Mucosa of gallbladder (tissue), 1 donor: Measurements from ENCODE around the gene SLC22A23. TPM values are rescaled to one million over a fixed set of nuclear protein-coding genes. Genes with fewer than 3 reads are reported as not detected.
A peak's percentile ranks its signal among the peaks of the same experiment; 100 is the strongest.

ENCODE experiments used
- DNase-seq: peaks from one replicate; pipeline ENCODE4 v3.0.0-alpha.2; 2020; ENCODE audit warnings: low spot score
- total RNA-seq: library from RNA; stranded (reverse); gene quantifications from one replicate; pipeline ENCODE4 v1.2.1, GENCODE V29; 2021
- donor health status: DM: no; HTN: no; CAD: no.

Gene SLC22A23
- total RNA-seq, 1 donor from 2014 or later, result 46.0 TPM

DNA sequence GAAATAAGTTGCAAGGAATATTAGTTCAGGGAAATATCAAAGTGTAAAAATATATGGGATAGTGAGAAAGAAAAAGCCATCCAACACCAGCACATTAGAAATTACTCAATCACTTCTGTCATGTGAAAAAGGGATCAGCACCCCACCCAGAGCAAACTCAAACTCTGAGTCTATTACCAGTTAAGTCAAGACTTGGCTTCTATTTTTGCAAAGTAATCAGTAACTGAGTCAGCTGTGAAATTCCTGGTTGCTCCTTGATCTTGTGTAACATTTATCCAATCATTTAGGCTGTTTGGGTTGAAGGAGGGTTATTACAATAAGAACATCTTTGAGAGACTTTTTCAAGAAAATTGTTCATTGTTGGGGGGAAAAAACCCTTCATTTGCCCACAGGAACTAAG, 51.2 kb downstream of the SLC22A23 start:
- DNase-seq, result peak; percentile 68

DNA sequence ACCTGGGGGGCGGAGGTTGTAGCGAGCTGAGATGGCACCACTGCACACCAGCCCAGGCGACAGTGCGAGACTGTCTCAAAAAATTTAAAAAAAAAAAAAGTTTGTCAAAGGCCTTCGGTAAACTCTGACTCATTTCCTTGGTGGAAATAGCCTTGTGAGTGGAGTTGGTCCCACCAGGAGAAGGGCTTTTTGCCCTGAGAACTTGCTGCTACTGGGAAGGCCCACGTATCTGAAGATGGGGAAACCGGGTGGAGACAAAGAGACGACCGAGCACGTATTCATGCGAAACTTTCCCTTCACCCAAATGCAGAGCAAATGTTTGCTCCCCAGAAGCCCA, 51.7 kb downstream of the SLC22A23 start:
- DNase-seq, result no peak

DNA sequence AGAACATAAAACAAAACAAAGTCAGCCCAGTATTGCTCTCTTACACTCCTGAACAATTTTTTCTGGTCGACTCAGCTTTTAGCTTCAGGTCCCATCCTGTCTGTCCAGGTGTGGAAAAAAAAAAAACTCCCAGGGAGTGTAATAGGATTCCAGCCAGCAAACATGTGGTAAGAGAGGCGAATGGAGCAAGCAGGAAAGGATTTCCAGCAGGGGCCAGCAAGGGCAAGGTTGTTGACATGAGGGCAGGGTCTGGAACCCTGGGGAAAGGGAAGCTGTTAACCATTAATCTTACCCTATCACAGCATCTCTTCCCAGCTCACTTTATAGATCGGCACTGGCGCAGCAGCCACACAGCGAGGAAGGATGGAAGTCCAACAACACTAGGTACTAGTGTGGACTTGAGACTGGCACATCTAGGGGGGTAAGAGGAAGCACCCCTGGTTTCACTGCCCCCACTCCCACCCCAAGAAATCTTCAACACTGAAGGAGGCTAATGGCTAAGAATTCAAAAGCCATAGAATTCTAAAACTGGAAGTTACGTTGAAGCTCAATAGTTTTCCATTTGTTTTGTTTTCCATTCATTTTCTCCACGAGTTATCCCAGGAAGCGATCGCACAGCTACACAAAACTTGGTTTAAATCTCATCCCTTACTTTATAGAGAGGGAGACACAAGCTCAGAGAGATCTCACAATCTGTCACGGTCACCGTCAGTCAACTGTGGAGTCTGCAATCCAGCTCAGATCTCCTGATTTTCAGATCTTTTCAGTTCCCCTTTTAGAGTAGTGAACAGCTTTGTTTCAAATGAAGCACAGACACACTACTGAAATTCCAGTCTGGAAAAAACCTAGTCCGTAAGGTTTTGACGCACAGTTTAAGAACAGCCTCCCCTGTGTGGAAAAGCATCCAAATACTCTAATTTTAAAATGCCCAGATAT, 53.3 kb downstream of the SLC22A23 start:
- peak; percentile 85 for DNase-seq

DNA sequence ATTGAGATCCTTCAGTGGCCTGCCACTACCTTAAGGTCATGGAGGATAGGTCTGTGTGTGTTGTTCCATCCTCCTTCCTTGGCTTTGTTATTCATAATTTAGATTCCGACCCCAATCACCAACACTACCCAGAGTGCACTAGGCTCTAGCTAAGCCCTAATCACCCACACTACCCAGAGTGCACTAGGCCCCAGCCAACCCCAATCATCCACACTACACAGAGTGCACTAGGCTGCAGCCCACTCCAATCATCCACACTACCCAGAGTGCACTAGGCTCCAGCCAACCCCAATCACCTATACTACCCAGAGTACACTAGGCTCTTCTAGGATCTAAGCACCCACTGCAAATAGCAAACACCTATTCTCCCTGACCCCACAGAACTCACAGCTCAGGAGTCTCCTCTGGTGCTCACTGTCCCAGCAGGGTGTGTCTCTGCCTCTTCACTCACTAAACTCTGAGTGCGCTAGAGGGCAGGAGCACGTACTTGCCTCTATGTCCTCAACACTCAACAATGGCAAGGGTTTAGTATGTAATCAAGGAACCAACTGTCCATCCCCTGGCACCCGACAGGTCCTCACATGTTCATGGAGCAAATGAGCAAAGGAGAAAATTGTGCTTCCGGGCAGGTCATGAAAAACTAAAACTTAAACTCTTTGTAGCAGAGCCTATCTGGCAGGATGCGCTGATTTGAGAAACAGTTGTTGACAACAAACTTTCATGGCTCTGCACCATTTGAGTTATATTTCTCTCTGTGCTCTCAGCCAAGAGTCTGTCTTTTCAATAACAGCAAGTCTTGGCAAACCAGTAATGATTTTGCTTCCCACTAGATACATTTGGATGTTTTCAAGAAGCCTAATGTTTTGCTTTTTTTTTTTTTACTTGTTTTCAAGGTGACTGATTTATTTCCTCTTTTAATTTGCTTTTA, 54.3 kb downstream of the SLC22A23 start:
- DNase-seq, result no peak

DNA sequence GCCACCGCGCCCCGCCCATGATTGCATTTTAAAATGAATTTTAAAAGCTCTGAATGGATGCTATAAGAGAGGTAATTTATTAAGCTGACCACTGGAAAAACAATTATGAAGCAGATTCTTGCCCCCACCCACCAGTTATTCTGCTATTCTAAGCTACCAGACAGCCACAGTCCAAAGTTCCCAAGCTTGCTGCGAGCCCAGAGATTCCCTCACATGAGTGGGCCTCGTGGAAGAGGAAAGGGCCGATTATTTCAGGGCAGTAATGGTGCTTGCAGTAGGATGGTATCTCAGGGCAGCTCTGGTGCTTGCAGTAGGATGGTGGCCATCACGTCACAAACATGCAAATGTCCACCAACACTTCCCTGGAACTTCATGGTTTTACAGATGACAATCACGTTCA, 56.7 kb downstream of the SLC22A23 start:
- no peak for DNase-seq

DNA sequence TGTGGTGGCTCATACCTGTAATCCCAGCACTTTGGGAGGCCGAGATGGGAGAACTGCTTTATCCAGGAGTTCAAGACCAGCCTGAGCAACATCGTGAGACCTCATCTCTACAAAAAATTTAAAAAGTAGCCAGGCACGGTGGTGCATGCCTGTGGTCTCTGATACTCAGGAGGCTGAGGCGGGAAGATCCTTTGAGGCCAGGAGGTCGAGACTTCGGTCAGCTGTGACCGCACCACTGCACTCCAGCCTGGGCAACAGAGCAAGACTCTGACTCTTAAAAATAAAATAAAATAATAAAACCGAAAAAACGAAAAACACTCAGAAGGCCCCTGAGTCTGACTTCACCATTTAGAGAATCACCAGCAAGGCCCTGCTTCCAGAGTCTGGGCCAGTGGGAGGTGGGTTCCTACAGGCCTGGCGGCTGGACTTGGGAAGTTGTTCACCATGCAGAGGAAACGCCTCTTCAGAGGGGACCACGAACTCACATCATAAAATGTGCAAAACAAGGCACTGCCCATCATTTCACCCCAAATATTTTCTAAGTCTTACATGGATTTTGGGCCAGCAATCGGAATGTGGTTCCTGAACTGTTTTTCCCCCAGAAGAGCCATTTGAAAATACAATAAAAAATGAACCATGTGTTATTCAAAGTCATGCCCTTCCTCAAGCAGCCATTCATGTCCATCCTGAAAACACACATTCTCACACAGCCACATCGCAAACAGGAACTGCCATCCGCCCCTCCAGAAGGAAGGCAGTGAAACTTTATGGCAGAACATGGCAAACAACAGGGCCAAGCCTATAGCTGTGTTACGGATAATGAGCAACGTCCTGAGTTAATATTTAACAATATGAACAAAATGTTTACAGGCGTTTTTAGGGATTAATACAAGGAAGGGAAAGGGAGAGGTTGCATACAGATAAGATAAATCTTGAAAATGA, 57.8 kb downstream of the SLC22A23 start:
- no peak for DNase-seq

DNA sequence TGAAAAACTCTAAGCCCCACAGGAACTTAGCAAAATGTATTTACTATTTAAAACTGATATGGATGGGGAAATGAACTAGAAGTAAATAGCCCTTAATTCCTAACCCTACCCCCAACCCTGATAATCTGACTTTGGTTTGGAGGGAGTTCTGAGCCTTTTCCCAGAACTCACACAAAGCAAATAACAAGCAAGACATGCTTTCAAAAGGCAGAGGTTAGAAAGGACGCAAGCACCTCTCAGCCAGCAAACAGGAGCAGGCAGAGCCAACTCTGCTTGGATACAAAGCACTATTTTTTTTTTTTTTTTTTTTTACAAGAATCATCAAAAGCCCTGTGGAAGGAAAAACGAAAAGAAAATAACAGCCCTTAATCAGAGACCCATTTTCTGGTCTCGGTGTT, 58.7 kb downstream of the SLC22A23 start:
- DNase-seq, result no peak

DNA sequence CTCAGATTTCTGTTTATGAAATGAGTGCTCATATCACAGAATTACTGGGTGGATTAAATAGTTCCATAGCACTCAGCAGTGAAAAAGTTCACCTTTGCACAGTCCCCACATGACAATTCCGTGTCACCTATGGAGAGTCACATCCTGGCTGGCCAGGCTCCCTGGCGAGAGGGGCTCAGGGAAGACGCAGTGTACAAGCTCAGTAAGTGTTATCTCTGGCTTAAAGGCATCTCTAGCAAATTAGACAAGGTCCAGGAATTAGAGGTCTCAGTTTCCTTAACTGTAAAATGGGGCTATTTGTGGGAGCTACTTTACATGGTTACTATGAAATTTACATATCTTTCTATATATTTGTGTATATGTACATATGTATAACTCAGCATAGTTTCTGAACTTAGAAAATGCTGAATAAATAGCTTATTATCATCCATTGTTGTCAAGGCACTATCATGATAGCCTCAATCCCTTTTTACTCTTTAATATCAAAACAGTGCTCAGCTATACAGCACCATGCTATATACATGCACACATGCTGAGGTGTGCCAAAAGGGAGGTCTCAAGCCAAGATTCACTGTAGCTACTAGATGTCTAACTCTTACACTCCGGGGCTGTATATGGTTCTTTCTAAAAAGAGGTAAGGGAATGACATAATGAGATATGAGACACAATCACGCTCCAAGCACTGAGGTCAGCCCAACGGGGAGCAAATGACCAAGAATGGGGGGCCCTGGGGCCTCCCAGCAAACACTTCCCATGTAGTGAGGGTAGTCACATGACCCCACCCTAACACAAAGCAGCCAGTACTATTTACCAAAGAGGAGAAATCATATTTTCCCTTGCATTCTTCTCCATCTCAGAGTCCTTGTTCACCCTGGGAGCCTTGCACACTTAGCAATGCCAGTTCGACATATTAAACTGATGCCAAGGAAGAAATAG, 59.4 kb downstream of the SLC22A23 start:
- DNase-seq, result no peak

DNA sequence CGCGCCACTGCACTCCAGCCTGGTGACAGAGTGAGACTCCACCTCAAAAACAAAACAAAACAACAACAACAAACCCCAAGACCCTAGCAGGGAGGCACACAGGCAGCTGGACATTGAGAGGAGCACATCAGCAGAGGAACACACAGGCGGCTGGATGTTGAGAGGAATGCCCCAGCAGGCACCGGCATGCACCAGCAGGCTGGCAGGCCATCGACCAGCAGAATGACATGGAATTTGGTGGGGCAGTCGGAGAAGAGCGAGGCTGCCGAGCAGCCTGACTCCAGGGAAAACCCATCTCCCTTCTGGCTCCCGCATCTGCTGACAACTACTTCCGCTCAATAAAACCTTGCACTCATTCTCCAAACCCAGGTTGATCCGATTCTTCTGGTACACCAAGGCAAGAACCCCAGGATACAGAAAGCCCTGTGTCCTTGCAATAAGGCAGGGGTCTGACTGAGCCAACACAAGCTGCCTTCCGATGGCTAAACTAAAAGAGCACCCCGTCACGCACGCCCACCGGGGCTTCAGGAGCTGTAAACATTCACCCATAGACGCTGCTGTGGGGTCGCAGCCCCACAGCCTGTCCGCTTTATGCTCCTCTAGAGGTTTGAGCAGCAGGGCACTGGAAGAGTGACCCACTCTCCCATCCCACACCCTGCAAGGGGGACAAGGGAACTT, 60.2 kb downstream of the SLC22A23 start:
- DNase-seq, result no peak

DNA sequence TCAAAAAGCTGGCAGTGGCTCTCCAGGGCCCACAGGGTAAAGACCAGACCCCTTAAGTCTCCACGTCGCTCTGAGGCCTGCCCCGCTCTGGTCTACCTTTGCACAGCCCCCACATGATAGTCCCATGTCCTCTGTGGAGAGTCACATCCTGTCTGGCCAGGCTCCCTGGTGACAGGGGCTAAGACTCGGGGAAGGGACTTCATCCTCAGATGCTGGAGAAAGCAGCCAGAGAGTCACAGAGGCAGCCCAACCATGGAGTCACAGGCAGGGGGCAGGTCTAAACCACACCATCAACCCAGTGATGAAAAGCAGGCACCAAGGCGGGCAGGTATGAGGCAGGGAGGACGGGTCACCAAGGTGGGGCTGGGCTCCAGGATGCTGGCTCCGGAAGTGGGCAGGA, 62.2 kb downstream of the SLC22A23 start:
- no peak for DNase-seq

DNA sequence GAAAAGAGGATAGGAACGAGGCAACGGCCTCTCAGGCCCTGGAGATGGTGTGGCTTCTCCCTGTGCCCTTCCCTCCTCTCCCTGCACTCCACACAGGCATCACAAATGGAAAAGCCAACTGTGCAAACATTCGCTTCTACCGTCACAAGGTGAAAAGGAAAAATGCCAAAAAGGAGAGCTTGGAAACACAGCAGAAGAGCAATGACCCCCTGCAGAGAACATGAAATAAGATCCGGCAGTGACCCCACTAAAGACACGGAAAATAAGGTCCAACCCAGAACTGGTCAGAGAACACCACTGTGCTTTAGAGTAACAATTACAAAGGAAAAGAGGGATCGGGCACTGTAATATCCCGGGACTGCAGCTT, 63.0 kb downstream of the SLC22A23 start:
- DNase-seq, result no peak

DNA sequence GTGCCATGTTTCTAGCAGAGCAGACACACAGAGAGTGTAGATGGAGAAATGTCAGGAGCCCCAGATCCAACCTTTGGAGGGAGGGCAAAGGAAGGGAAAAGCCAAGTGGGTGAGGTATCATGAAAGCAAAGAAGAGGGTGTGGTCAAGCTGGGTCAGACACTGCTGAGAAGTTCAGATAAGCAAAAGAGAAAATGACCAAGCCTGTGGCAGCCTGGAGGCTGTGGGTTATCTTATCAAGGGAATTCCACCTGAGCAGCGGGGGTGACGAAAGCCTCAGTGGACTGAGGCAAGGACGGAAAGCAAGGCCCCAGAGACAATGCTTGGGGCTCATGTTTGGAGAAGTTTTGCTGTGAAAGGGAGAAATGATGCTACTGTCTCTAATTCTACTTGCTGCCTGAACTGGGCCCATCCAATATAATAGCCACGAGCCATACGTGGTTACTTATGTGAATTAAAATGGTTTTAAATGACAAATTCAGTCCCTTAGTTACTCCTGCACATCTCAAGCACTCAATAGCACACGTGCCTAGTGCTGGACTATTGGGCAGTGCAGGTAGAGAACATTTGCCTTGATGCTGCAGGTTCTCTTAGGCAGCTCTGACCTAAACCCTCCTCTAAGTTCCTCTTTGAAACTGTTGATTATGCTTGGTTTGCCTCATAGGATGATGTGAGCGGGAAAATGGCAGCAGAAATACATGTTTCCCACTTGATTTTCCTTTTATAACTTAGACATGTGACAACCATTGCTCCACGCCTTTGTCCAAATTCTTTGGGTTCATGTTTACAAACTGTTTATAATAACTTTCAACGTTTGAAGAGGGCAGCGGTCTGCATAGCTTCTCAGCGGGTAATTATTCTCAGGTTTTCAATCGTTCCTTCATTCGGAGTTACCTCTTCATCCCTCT, 63.7 kb downstream of the SLC22A23 start:
- DNase-seq, result no peak

DNA sequence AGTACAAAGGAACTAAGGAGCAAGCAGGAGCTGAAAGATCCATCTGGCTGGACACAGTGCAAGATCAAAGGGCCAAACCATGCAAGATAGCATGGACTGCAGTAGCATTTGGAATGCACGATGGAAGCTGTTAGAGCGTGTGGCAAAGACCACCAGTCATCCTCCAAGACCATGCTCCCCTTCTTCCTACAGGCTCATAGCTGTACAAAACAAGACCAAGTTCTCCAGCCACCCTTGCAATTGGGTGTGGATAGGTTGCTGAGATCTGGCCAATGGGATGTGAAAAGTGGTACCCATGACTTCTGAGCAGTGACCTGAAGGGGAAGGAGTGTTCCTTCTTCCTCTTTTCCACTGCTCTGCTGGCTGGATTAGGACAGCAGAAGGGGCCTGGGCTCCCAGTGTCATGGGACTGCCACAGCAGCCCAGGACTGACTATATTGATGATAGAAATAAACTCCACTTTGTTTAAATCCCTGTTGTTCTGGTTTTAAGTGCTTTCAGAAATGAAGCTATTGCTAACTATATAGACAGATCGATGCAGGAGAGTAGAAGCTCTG, 64.9 kb downstream of the SLC22A23 start:
- no peak for DNase-seq

DNA sequence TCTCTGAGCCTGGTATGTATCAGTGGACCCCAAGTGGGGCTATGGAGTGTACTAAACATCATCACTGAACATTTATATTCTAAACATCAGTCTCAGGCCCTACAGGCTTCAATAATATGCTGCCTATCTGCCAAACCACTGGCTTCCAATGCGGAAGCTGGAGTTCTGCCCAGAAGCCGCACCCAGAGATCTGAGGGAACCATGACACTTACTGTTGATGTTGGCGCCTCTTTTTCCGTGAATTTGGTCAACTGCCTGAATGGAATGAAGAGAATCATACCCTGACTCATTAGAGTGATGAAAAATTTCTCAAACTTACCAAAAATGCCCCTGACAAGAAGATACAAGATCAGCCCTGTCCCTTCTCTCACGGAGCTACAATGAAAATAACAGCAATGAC, 66.2 kb downstream of the SLC22A23 start:
- DNase-seq, result peak; percentile 83

DNA sequence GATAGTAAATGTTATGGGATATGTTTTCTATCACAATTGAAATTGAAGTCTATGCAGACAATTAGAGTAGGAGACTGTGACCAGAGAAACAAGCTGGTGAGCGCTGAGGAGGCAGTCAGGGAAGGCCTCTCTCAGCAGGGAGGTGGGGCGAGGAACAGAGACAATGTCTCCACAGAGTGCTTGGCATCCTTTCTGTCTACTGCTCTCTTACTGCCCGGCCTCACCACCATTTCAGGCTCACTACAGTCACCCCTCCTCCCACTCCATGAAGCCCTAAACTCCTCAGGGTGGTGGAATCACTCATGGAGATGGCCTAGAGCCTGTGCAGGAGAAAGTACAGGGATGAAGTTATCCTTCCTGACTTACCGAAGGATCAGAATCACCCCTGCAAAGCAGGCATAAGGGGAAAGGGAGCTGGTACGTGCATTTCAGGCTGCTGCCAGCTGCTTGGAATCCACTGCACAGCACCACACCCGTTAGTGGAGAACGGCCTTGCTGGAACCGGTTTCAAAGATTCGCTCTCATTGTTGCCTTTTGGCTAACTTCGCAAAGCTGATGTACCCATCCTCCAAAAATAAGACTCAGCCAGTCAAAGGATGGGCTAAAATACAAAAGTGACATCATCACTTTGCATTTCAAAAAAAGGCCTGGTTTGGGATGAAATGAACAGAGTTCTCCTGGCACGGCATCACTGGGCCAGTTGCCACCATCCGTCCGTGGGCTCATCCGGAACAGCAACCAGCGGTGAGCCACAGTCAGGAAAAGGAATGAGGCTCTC, 67.3 kb downstream of the SLC22A23 start:
- no peak for DNase-seq

DNA sequence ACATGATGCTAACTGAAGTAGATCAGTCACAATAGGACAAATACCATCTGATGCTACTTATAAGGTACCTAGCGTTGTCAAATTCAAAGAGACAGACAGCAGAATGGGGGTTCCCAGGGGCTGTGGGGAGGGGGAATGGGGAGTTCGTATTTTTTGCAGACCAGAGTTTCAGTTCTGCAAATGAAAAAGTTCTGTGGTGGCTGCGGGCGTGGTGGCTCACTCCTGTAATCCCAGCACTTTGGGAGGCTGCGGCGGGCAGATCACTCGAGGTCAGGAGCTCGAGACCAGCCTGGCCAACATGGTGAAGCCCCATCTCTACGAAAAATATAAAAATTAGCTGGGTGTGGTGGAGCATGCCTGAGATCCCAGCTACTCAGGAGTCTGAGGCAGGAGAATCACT, 68.1 kb downstream of the SLC22A23 start:
- no peak for DNase-seq

DNA sequence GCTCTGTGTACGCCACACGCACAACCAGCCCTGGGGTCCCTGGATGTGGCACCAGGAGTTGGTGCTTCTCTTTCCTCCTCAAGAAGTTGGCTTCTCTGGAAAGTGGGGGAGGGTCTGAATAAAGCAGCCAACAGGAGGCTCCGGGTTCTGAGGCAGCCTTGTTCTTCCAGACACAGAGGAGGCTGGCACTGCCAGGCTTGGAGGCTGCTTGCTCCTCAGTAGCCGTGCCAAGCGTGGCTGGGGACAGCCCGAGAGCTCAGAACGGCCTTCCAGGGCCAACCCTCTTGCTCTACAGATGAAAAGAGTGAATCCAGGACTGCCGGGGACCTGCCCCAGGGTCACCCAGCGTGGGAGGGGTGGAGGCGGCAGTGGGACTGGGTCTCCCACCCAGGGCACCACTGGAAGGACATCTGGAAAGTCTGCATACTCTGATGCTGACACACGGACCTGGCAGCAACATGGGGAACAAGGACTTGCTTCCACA, 70.4 kb downstream of the SLC22A23 start:
- no peak for DNase-seq
